K562 (cell line): ENCODE data around the gene ARMH1. TPM values are rescaled to one million over a fixed set of nuclear protein-coding genes. Genes with fewer than 3 reads are reported as not detected.
A peak's percentile ranks its signal among the peaks of the same experiment; 100 is the strongest.

Experiments
- BRCA1 ChIP-seq, 2 experiments: fragments of 450-650 bp in 1 of 2; sonication (generic) in 1 of 2; formaldehyde crosslinking in 1 of 2; IDR thresholded peaks; 2 replicates each; pipeline versions ENCODE4 v1.5.0 to v1.6.1; 2017 to 2020; ENCODE audit warnings: mild to moderate bottlenecking in 1 of 2, missing genetic modification reagents in 1 of 2
- CEBPB ChIP-seq: fragments of 450-650 bp; IDR thresholded peaks from 2 replicates; pipeline ENCODE4 v1.6.1; 2016; ENCODE audit warnings: missing genetic modification characterization, missing compliant biosample characterization
- DPF2 ChIP-seq: fragments of 450-650 bp; IDR thresholded peaks from 2 replicates; pipeline ENCODE4 v1.6.1; 2016
- FOS ChIP-seq: IDR thresholded peaks from 3 replicates; pipeline ENCODE4 v1.6.1; 2011; ENCODE audit not compliant: insufficient read length; ENCODE audit errors: extremely low read depth
- GABPB2 ChIP-seq: fragments of 250-450 bp; sonication (Bioruptor Pico); conservative IDR thresholded peaks from 2 replicates; pipeline ENCODE4 v1.5.1; 2021; ENCODE audit warnings: mild to moderate bottlenecking
- JUN ChIP-seq, 2 experiments: sonication (generic) in 1 of 2; formaldehyde crosslinking in 1 of 2; IDR thresholded peaks; 2 replicates each; pipeline versions ENCODE4 v1.6.1 to v1.8.0; 2012 to 2022; ENCODE audit warnings: borderline replicate concordance in 2 of 2, mild to moderate bottlenecking in 2 of 2, improper control_type of control experiment in 1 of 2, low read depth in 1 of 2, low read length in 1 of 2, missing genetic modification reagents in 1 of 2
- NCOA6 ChIP-seq: fragments of 450-650 bp; IDR thresholded peaks from 2 replicates; pipeline ENCODE4 v1.6.1; 2017; ENCODE audit warnings: mild to moderate bottlenecking
- PYGO2 ChIP-seq: fragments of 450-650 bp; IDR thresholded peaks from 2 replicates; pipeline ENCODE4 v1.6.1; 2016; ENCODE audit warnings: mild to moderate bottlenecking, missing genetic modification characterization, moderate library complexity, missing compliant biosample characterization
- RFX1 ChIP-seq: fragments of 450-650 bp; IDR thresholded peaks from 2 replicates; pipeline ENCODE4 v1.6.1; 2016; ENCODE audit warnings: mild to moderate bottlenecking, moderate library complexity
- SMAD4 ChIP-seq: fragments of 250-450 bp; sonication (Bioruptor Pico); conservative IDR thresholded peaks from 2 replicates; pipeline ENCODE4 v1.8.0; 2021; ENCODE audit warnings: inconsistent platforms, mild to moderate bottlenecking, moderate library complexity
- SMARCB1 ChIP-seq: IDR thresholded peaks from 2 replicates; pipeline ENCODE4 v1.6.1; 2011; ENCODE audit warnings: improper control_type of control experiment, low read depth; ENCODE audit not compliant: insufficient read length
- TARDBP ChIP-seq: fragments of 450-650 bp; IDR thresholded peaks from 2 replicates; pipeline ENCODE4 v1.6.1; 2016
- ZNF584 ChIP-seq: fragments of 200-800 bp; sonication (Bioruptor generic); IDR thresholded peaks from 2 replicates; pipeline ENCODE4 v1.6.1; 2016; ENCODE audit warnings: low read depth, mild to moderate bottlenecking, missing genetic modification characterization, missing compliant biosample characterization
- polyA plus RNA-seq, 8 experiments: library from polyadenylated mRNA; depleted of rRNA in 4 of 8; stranded (reverse) in 5 of 8; unstranded in 3 of 8; fragments of >200 nt; fragmentation: Nextera tagmentation in 2 of 8; fragmentation: Illumina TruSeq in 1 of 8; extraction: Ambion mirVana in 2 of 8; extraction: Trizol in 1 of 8; gene quantifications; 2 replicates each; pipeline versions ENCODE4 v1.2.1 to v1.2.3, GENCODE V29; 2011 to 2014; ENCODE audit warnings: inconsistent platforms in 1 of 8, missing spikeins in 1 of 8
- total RNA-seq, 7 experiments: library from RNA; depleted of rRNA in 6 of 7; stranded (reverse); fragments of >200 nt in 6 of 7; fragmentation: Illumina TruSeq in 2 of 7; extraction: Trizol in 2 of 7; gene quantifications; 2 replicates each; pipeline versions ENCODE4 v1.2.1 to v1.2.3, GENCODE V29; 2011 to 2021; ENCODE audit warnings: low replicate concordance in 1 of 7
- TF ChIP-seq, protein P1 (sequence below): fragments of 450-650 bp; IDR thresholded peaks from 2 replicates; pipeline ENCODE4 v1.6.1; 2014; ENCODE audit warnings: low read depth, mild to moderate bottlenecking, moderate library complexity, borderline replicate concordance
- TF ChIP-seq, protein P2 (sequence below), 2 experiments: fragments of 450-650 bp in 1 of 2; IDR thresholded peaks; 2 replicates each; pipeline ENCODE4 v1.6.1; 2011 to 2017; ENCODE audit warnings: low read depth in 2 of 2, antibody characterized with exemption in 1 of 2, borderline replicate concordance in 1 of 2, low read length in 1 of 2, mild to moderate bottlenecking in 1 of 2, mixed read lengths in 1 of 2; ENCODE audit not compliant: control insufficient read depth in 1 of 2
- TF ChIP-seq, protein P3 (sequence below): sonication (generic); formaldehyde crosslinking; IDR thresholded peaks from 2 replicates; pipeline ENCODE4 v1.8.0; 2022; ENCODE audit warnings: mild to moderate bottlenecking, missing genetic modification reagents
- TF ChIP-seq, protein P4 (sequence below): fragments of 250-450 bp; sonication (Bioruptor Pico); IDR thresholded peaks from 2 replicates; pipeline ENCODE4 v1.5.0; 2022; ENCODE audit warnings: mild to moderate bottlenecking

The ARMH1 gene
- total and polyA plus RNA-seq, 9 of the 15 experiments (the other 6 are each of a cell fraction or from before 2014, with no cell fraction given): 0.41 TPM; not detected in 8

DNA sequence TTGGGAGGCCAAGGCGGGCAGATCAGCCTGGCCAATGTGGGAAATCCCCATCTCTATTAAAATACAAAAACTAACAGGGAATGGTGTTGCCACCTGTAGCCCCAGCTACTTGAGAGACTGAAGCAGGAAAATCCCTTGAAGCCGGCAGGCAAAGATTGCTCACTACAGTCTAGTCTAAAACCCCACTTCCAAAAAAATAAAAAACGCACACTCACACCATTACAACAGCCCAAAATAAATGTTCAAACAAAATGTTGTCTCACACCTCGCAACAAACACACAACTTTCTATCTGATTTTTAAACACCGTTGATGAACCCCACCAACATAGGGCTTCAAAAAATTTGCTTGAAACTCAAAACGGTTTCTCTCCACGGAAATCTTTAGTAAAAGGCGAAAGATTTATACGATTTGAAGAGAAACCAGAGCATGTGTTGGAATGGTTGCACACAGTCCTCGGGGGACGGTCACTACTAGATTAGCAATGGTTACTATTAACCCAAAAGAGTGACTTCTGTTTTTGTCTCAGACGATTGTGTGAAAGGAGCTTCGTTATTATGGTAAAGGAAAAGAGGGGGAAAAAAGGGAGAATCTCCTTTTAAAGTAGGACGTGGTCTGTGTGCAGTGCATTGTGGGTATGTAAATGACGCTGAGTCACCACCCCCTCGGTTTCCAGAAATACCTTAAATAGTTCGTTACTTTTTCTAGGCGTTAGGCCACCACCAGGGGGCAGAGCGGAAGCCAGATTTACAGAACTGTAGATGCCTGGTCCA lies 56.4 kb downstream of the ARMH1 start, which contains the start of gene RNU5D-1 (continued):
- peak; percentile 74 for TF ChIP-seq RFX1
- TF ChIP-seq JUN (IDR thresholded peaks at IDR 0.05; ENCODE audit: borderline replicate concordance, low read depth, low read length): peak; percentile 72
- TF ChIP-seq JUN (CRISPR knock-in tag; IDR thresholded peaks at IDR 0.05; ENCODE audit: borderline replicate concordance): peak; percentile 65; the same call in 1 of the 2 replicates
- TF ChIP-seq, protein P1, sequence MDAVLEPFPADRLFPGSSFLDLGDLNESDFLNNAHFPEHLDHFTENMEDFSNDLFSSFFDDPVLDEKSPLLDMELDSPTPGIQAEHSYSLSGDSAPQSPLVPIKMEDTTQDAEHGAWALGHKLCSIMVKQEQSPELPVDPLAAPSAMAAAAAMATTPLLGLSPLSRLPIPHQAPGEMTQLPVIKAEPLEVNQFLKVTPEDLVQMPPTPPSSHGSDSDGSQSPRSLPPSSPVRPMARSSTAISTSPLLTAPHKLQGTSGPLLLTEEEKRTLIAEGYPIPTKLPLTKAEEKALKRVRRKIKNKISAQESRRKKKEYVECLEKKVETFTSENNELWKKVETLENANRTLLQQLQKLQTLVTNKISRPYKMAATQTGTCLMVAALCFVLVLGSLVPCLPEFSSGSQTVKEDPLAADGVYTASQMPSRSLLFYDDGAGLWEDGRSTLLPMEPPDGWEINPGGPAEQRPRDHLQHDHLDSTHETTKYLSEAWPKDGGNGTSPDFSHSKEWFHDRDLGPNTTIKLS: peak; percentile 80; the same call in 1 of the 2 replicates
- TF ChIP-seq DPF2: peak; percentile 90
- no peak for TF ChIP-seq BRCA1 (IDR thresholded peaks at IDR 0.05)
- no peak for TF ChIP-seq BRCA1 (CRISPR knock-in tag; IDR thresholded peaks at IDR 0.05)
- peak; percentile 92; the same call in 1 of the 2 replicates for TF ChIP-seq GABPB2 (CRISPR knock-in tag)
- TF ChIP-seq, protein P2, sequence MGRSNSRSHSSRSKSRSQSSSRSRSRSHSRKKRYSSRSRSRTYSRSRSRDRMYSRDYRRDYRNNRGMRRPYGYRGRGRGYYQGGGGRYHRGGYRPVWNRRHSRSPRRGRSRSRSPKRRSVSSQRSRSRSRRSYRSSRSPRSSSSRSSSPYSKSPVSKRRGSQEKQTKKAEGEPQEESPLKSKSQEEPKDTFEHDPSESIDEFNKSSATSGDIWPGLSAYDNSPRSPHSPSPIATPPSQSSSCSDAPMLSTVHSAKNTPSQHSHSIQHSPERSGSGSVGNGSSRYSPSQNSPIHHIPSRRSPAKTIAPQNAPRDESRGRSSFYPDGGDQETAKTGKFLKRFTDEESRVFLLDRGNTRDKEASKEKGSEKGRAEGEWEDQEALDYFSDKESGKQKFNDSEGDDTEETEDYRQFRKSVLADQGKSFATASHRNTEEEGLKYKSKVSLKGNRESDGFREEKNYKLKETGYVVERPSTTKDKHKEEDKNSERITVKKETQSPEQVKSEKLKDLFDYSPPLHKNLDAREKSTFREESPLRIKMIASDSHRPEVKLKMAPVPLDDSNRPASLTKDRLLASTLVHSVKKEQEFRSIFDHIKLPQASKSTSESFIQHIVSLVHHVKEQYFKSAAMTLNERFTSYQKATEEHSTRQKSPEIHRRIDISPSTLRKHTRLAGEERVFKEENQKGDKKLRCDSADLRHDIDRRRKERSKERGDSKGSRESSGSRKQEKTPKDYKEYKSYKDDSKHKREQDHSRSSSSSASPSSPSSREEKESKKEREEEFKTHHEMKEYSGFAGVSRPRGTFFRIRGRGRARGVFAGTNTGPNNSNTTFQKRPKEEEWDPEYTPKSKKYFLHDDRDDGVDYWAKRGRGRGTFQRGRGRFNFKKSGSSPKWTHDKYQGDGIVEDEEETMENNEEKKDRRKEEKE (IDR thresholded peaks at IDR 0.05; ENCODE audit: borderline replicate concordance in 1 of 2, control insufficient read depth in 1 of 2, low read depth in 2 of 2, low read length in 1 of 2): peak; percentile 77 to 100
- TF ChIP-seq ZNF584: peak; percentile 91
- peak; percentile 61 for TF ChIP-seq CEBPB
- TF ChIP-seq TARDBP: peak; percentile 99
- peak; percentile 72 for TF ChIP-seq PYGO2 (tag)
- TF ChIP-seq NCOA6: peak; percentile 84
- TF ChIP-seq, protein P3, sequence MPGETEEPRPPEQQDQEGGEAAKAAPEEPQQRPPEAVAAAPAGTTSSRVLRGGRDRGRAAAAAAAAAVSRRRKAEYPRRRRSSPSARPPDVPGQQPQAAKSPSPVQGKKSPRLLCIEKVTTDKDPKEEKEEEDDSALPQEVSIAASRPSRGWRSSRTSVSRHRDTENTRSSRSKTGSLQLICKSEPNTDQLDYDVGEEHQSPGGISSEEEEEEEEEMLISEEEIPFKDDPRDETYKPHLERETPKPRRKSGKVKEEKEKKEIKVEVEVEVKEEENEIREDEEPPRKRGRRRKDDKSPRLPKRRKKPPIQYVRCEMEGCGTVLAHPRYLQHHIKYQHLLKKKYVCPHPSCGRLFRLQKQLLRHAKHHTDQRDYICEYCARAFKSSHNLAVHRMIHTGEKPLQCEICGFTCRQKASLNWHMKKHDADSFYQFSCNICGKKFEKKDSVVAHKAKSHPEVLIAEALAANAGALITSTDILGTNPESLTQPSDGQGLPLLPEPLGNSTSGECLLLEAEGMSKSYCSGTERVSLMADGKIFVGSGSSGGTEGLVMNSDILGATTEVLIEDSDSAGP (CRISPR knock-in tag): peak; percentile 52; the same call in 1 of the 2 replicates
- TF ChIP-seq SMAD4 (CRISPR knock-in tag): peak; percentile 92
- TF ChIP-seq, protein P4, sequence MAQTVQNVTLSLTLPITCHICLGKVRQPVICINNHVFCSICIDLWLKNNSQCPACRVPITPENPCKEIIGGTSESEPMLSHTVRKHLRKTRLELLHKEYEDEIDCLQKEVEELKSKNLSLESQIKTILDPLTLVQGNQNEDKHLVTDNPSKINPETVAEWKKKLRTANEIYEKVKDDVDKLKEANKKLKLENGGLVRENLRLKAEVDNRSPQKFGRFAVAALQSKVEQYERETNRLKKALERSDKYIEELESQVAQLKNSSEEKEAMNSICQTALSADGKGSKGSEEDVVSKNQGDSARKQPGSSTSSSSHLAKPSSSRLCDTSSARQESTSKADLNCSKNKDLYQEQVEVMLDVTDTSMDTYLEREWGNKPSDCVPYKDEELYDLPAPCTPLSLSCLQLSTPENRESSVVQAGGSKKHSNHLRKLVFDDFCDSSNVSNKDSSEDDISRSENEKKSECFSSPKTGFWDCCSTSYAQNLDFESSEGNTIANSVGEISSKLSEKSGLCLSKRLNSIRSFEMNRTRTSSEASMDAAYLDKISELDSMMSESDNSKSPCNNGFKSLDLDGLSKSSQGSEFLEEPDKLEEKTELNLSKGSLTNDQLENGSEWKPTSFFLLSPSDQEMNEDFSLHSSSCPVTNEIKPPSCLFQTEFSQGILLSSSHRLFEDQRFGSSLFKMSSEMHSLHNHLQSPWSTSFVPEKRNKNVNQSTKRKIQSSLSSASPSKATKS (CRISPR knock-in tag): peak; percentile 94
- TF ChIP-seq FOS: peak; percentile 45
- TF ChIP-seq SMARCB1: no peak
